HepG2 (cell line): ENCODE measurements around the gene RGS10. TPM values are rescaled to one million over a fixed set of nuclear protein-coding genes. Genes with fewer than 3 reads are reported as not detected.

Source experiments
- ATAC-seq: fragments of 200-7000 bp; cut with Tn5 transposase; 3 replicates; pipeline ENCODE4 v1.9.1; 2020; ENCODE audit warnings: mild to moderate bottlenecking, moderate library complexity
- BruUV-seq: library from RNA; stranded (reverse); fragments of 400-500 nt; replicated peaks from 2 replicates; lab custom pipeline; 2021; lab: Mats Ljungman, UMichigan
- CTCF ChIA-PET: fragments of 300-600 bp; formaldehyde crosslinking; extraction: SDS; loops from one replicate; lab custom pipeline; 2021; ENCODE audit warnings: low total read pairs, inconsistent platforms, low intra/inter-chr PET ratio; lab: Yijun Ruan, JAX
- POLR2A ChIA-PET: fragments of 350-600 bp; sonication (Branson Sonifier 250); formaldehyde crosslinking; loops from one replicate; lab custom pipeline; 2020; ENCODE audit warnings: antibody characterized with exemption, inconsistent platforms; lab: Yijun Ruan, JAX
- DNase-seq: peaks from one replicate; pipeline ENCODE4 v3.0.0-alpha.2; 2015; ENCODE audit warnings: low spot score
- FAIRE-seq: peaks from 3 replicates; lab custom pipeline; 2011; peaks lifted over from hg19 to GRCh38; lab: Jason Lieb, UNC
- H2AFZ ChIP-seq: one replicate; pipeline ENCODE4 v1.6.1; 2011; ENCODE audit warnings: low read length, inconsistent platforms
- H3K27ac ChIP-seq: fragments of 300-600 bp; 3 replicates; pipeline ENCODE4 v1.8.0; 2011; ENCODE audit warnings: mixed run types, mild to moderate bottlenecking, mixed read lengths, low read length, inconsistent platforms; ENCODE audit not compliant: insufficient read depth; ENCODE audit errors: extremely low read length
- H3K27me3 ChIP-seq, 2 experiments: fragments of 200-600 bp in 1 of 2; 2 replicates in 1 of 2; 3 replicates in 1 of 2; pipeline versions ENCODE4 v1.6.0 to v1.8.0; 2011; ENCODE audit warnings: low read length in 2 of 2, mild to moderate bottlenecking in 2 of 2, moderate library complexity in 2 of 2, inconsistent platforms in 1 of 2; ENCODE audit not compliant: insufficient read depth in 2 of 2, control insufficient read depth in 1 of 2
- H3K36me3 ChIP-seq, 2 experiments: fragments of 200-600 bp in 1 of 2; replicated peaks in 1 of 2; 2 replicates in 1 of 2; 3 replicates in 1 of 2; pipeline versions ENCODE4 v1.5.1 to v1.8.0; 2011; ENCODE audit warnings: low read length in 2 of 2, inconsistent platforms in 1 of 2; ENCODE audit not compliant: insufficient read depth in 2 of 2, control insufficient read depth in 1 of 2
- H3K4me1 ChIP-seq: 2 replicates; pipeline ENCODE4 v1.5.1; 2012; ENCODE audit warnings: low read length, inconsistent platforms; ENCODE audit not compliant: insufficient read depth
- H3K4me2 ChIP-seq: 2 replicates; pipeline ENCODE4 v1.6.0; 2011; ENCODE audit warnings: low read depth, low read length, inconsistent platforms
- H3K4me3 ChIP-seq, 3 experiments: fragments of 200-600 bp in 1 of 3; sonication (generic), shearing (Covaris generic) in 1 of 3; replicated peaks in 1 of 3; 2 replicates each; pipeline ENCODE4 v1.5.1; 2011 to 2016; ENCODE audit warnings: low read length in 3 of 3, inconsistent platforms in 2 of 3, low read depth in 2 of 3, mild to moderate bottlenecking in 2 of 3, control low read depth in 1 of 3, mixed read lengths in 1 of 3; ENCODE audit not compliant: insufficient read depth in 1 of 3
- H3K79me2 ChIP-seq: one replicate; pipeline ENCODE4 v1.6.1; 2011; ENCODE audit warnings: low read length, inconsistent platforms; ENCODE audit not compliant: insufficient read depth
- H3K9ac ChIP-seq: 2 replicates; pipeline ENCODE4 v1.6.0; 2011; ENCODE audit warnings: mild to moderate bottlenecking, low read depth, low read length, inconsistent platforms; ENCODE audit not compliant: insufficient read depth
- H3K9me3 ChIP-seq: 2 replicates; pipeline ENCODE4 v1.5.1; 2012; ENCODE audit warnings: mild to moderate bottlenecking, low read length
- H4K20me1 ChIP-seq: 2 replicates; pipeline ENCODE4 v1.6.0; 2011; ENCODE audit warnings: inconsistent platforms, mild to moderate bottlenecking, low read length, moderate library complexity; ENCODE audit not compliant: insufficient read depth
- CREB1 ChIP-seq, 2 experiments: fragments of 450-650 bp in 1 of 2; IDR thresholded peaks; 2 replicates each; pipeline ENCODE4 v1.6.1; 2016 to 2017; ENCODE audit warnings: control low read depth in 1 of 2, mild to moderate bottlenecking in 1 of 2, missing compliant biosample characterization in 1 of 2, missing genetic modification characterization in 1 of 2
- EEA1 ChIP-seq: sonication (generic); formaldehyde crosslinking; IDR thresholded peaks from 2 replicates; pipeline ENCODE4 v1.5.1; 2020; ENCODE audit warnings: mild to moderate bottlenecking, missing genetic modification reagents, borderline replicate concordance
- ELK4 ChIP-seq: sonication (generic); formaldehyde crosslinking; IDR thresholded peaks from 2 replicates; pipeline ENCODE4 v1.9.0; 2021; ENCODE audit warnings: missing genetic modification reagents, borderline replicate concordance
- HOMEZ ChIP-seq: IDR thresholded peaks from 2 replicates; pipeline ENCODE4 v1.6.1; 2016; ENCODE audit warnings: low read depth
- LBX2 ChIP-seq: sonication (generic); formaldehyde crosslinking; IDR thresholded peaks from 2 replicates; pipeline ENCODE4 v1.5.0; 2020; ENCODE audit warnings: missing genetic modification reagents, mild to moderate bottlenecking, borderline replicate concordance
- PAF1 ChIP-seq: IDR thresholded peaks from 2 replicates; pipeline ENCODE4 v1.6.1; 2016; ENCODE audit warnings: missing genetic modification reagents, missing compliant biosample characterization
- RBFOX2 ChIP-seq: fragments of 200-400 bp; formaldehyde crosslinking; IDR thresholded peaks from 2 replicates; pipeline ENCODE4 v1.6.1; 2017; ENCODE audit warnings: low read depth, mild to moderate bottlenecking, low read length
- STAG1 ChIP-seq: sonication (generic); formaldehyde crosslinking; IDR thresholded peaks from 2 replicates; pipeline ENCODE4 v1.4.0; 2020; ENCODE audit warnings: missing genetic modification reagents
- TCF7 ChIP-seq: sonication (generic); IDR thresholded peaks from 2 replicates; pipeline ENCODE4 v1.6.1; 2016; ENCODE audit warnings: antibody characterized with exemption, low read depth
- TEAD3 ChIP-seq: optimal IDR thresholded peaks from 2 replicates; pipeline ENCODE3; 2016; ENCODE audit warnings: borderline replicate concordance
- TFDP2 ChIP-seq: sonication (generic); formaldehyde crosslinking; IDR thresholded peaks from 2 replicates; pipeline ENCODE4 v1.4.0; 2020; ENCODE audit warnings: missing genetic modification reagents
- ZNF121 ChIP-seq: sonication (generic); formaldehyde crosslinking; IDR thresholded peaks from 2 replicates; pipeline ENCODE4 v1.5.0; 2020; ENCODE audit warnings: mild to moderate bottlenecking, missing genetic modification reagents
- ZNF180 ChIP-seq: sonication (generic); formaldehyde crosslinking; IDR thresholded peaks from 2 replicates; pipeline ENCODE4 v1.4.0; 2020; ENCODE audit warnings: low read depth, missing genetic modification reagents, borderline replicate concordance
- ZNF260 ChIP-seq: sonication (generic); formaldehyde crosslinking; IDR thresholded peaks from 2 replicates; pipeline ENCODE4 v1.4.0; 2020; ENCODE audit warnings: missing genetic modification reagents, low read depth, mild to moderate bottlenecking, borderline replicate concordance
- ZNF512 ChIP-seq: sonication (generic); formaldehyde crosslinking; IDR thresholded peaks from 2 replicates; pipeline ENCODE4 v1.4.0; 2020; ENCODE audit warnings: mild to moderate bottlenecking, missing genetic modification reagents
- WGBS: methylation state at CpG from one replicate; pipeline ENCODE4 v1.1.6; 2017; ENCODE audit warnings: low lambda C conversion rate; 5-methylcytosine and 5-hydroxymethylcytosine counted together
- in situ Hi-C: cut with HindIII; loops from 2 replicates; pipeline ENCODE4 v1.10.0; 2017; ENCODE audit warnings: low pct_unique_long_range_greater_than_20kb; ENCODE audit not compliant: extremely low pct_ligation_motif_present
- intact Hi-C: fragments of 100-400 bp; cut with micrococcal nuclease; formaldehyde crosslinking; loops from one replicate; pipeline ENCODE4 v1.10.0; 2022; ENCODE audit not compliant: unreplicated experiment
- polyA plus RNA-seq, 8 experiments: library from polyadenylated mRNA; depleted of rRNA in 3 of 8; stranded (reverse) in 7 of 8; unstranded in 1 of 8; fragments of >200 nt; fragmentation: Illumina TruSeq in 4 of 8; extraction: Trizol in 4 of 8; gene quantifications; 2 replicates each; pipeline versions ENCODE4 v1.2.1 to v1.2.3, GENCODE V29; 2011 to 2016; ENCODE audit warnings: low read depth in 4 of 8, missing spikeins in 1 of 8, mixed read lengths in 1 of 8; ENCODE audit not compliant: insufficient read depth in 1 of 8
- total RNA-seq, 5 experiments: library from RNA; depleted of rRNA; stranded (reverse); fragments of >200 nt; fragmentation: Illumina TruSeq; extraction: Trizol; gene quantifications; 2 replicates each; pipeline ENCODE4 v1.2.3, GENCODE V29; 2016; ENCODE audit warnings: low read depth in 1 of 5

The RGS10 gene
- total and polyA plus RNA-seq, 2 of the 13 experiments (the other 11 are each of a cell fraction or from before 2014, with no cell fraction given), result 1.7 to 5.1 TPM

GRCh38 chr10:119521443-119522204 is 20.9 kb downstream of the RGS10 start (continued):
- TF ChIP-seq TFDP2 (CRISPR knock-in tag) (no peak), TEAD3 (peak; percentile 49), PAF1 (CRISPR knock-in tag) (no peak)

- peaks cover 41% of the 10 kb centered on the region for H3K4me1 ChIP-seq
- POLR2A ChIA-PET, result no interaction called here
- no peaks in the 10 kb centered on the region for H4K20me1 ChIP-seq
- H3K79me2 ChIP-seq, result no peaks in the 10 kb centered on the region
- H3K9me3 ChIP-seq, result no peaks in the 10 kb centered on the region
- intact Hi-C loops (no loop called here), in situ Hi-C loops (no loop called here)
- no peak for FAIRE-seq
- H3K4me3 ChIP-seq, result no peak overlapping the region
- no peak overlapping the region for H3K4me2 ChIP-seq
- H2AFZ ChIP-seq, result no peak overlapping the region
- CTCF ChIA-PET, result no interaction called here
- no peak overlapping the region for H3K27ac ChIP-seq
- 90% methylated on average over 16 of the region's 16 CpGs for WGBS
- H3K36me3 ChIP-seq, result no peaks in the 10 kb centered on the region
- BruUV-seq, result no TSS peak
- no peak for ATAC-seq
- no peak for DNase-seq
- H3K9ac ChIP-seq, result no peak overlapping the region
- no peaks in the 10 kb centered on the region for H3K27me3 ChIP-seq
- TF ChIP-seq ZNF121 (CRISPR knock-in tag) (no peak), ZNF260 (CRISPR knock-in tag) (no peak), LBX2 (CRISPR knock-in tag) (no peak), ELK4 (CRISPR knock-in tag) (no peak), ZNF180 (CRISPR knock-in tag) (no peak), HOMEZ (no peak), RBFOX2 (no peak), TCF7 (no peak), STAG1 (CRISPR knock-in tag) (no peak), ZNF512 (CRISPR knock-in tag) (no peak), CREB1 (IDR thresholded peaks at IDR 0.05) (no peak), CREB1 (CRISPR knock-in tag; IDR thresholded peaks at IDR 0.05) (no peak), EEA1 (CRISPR knock-in tag) (no peak)
Measured at GRCh38 chr10:119520283-119520682, 22.2 kb downstream of the RGS10 start.
